ENCODE data around the gene CUL4A.
"Not testable (repeated sequence)": the region's sequence is repeated elsewhere in the genome, so short reads cannot be mapped to it uniquely, and the experiment has no call there.

CUL4A gene

DNA sequence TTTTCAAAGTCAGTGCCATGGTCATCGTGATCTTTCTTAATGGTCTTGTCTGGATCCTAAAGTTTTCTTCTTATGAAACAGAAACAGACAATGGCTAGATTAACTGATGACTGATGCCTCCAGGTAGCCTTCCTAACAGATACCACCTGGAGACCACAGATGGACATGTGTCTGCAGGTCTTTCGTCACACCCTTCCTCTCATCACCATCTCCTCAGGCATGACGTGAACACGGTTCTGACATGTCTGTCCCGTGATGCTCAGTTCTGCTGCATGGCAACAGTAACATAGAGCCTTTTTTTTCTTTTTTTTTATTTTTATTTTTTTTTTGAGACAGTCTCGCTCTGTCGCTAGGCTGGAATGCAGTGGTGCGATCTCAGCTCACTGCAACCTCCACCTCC lies 74.5 kb downstream of the CUL4A start:
- in situ Hi-C loops (cut with MboI; ENCODE audit: low sequenced_read_pairs), result no loop called here

DNA sequence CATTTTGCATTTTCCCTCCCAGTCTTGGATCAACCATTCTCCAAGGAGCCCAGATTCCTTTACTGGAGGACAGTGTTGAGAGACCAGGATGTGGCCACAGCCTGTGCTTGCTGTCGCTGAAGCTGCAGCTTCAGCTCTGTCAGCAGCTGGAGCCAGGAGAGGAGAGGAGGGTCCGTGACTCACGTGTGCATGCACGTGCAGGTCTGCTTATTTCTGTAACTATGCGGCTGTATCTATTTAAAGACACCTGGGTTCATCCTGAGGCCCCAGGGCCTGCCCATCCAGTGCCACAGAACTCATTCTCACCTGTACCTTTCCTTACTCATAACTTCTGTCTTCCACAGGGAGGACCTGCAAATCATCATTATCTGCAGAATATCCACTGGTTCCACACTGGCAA lies 79.5 kb downstream of the CUL4A start:
- in situ Hi-C loops (cut with MboI; ENCODE audit: low sequenced_read_pairs), result no loop called here

DNA sequence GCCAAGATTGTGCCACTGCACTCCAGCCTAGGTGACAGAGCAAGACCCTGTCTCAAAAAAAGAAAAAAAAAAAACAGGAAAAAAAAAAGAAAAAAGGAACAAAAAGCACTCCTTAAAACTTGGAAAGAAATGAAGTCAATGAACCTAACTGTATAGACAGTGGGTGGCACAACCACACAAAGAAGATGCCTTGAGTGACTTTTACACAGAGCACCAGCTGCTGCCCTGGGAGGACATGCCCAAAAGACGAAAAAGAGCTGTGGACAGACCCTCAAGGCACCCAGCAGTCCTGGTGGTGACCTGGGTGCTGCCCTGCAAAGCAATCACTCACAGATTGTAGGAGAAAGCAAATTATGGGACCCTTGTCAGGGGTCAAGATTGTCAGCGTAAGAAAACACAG lies 81.7 kb downstream of the CUL4A start:
- in situ Hi-C loops (cut with MboI; ENCODE audit: low sequenced_read_pairs), result no loop called here

DNA sequence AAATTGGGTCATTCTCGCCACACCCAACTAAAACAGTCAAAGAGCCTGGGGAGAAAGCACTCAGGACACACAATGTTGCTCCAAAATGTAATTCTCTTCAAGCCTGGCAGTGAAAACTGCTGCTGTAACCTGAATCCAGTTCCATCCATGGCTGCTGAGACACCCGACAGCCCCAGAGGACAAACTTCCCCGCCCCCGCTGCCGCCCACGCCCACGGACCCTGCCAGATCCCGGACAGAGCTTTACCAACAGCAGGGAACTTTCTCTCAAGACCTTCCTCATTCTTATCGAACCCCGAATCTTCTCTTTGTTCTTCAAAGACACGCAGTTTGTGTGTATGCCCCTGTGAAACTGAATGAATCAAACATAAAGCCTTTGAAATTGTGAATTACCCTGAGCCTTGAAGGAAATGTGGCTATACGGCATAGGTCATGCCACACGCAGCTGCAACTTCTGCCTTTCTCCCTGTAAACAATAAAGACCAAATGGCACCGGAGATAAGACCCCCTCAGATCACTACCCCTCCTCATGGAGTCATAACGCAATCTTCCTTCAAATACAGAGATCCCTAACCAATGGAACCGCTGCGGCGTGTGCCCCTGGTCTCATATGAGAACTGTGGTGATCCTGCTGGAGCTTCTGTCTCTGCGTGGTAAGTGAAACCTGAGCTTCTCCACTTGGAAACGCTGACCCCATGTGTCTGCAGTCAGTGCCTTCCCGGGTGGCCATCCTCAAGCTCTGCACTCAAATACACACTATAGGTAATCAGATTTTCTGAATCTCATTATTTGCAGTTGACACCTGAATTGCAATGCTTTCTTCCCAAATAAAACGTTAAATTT lies 82.8 kb downstream of the CUL4A start:
- in situ Hi-C loops (cut with MboI; ENCODE audit: low sequenced_read_pairs), result no loop called here

DNA sequence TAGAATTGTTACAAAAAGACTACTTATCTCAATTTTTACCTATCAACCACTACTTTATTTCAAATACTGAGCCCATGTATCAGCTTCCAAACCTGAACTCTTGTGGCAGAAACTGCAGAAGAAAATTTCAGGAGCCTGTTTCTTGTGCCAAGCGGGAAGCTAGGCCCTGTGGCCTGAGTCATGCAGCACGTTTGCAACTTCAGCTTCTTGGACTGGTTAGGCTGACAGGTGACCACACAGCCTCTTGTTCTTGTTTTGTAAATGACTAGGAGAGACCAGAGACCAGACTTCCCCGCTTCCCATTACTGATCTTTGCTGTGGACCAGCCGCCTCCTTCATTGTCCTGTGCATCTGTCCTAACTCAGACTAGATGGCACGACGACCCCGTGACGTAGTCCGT lies 84.3 kb downstream of the CUL4A start:
- in situ Hi-C loops (cut with MboI; ENCODE audit: low sequenced_read_pairs), result no loop called here

DNA sequence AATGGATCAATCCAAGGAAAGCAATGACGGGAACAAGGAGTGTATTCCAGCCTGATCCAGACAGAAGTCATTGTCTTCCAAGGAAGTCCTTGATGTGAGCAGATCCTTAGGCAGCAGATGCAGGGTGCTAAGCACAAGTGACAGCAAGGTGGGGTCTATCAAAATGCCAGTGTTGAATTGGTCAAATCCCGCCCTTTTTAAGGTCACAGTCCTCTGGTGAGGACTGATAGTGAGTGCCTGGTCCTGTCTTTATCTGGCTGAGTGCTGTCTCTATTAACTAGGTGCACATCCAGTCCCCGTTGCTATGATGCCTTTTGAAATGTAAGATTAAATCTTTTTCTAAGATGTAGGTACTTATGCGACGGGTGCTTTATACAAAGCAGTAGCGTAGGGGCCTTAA lies 86.4 kb downstream of the CUL4A start:
- in situ Hi-C loops (cut with MboI; ENCODE audit: low sequenced_read_pairs), result no loop called here

DNA sequence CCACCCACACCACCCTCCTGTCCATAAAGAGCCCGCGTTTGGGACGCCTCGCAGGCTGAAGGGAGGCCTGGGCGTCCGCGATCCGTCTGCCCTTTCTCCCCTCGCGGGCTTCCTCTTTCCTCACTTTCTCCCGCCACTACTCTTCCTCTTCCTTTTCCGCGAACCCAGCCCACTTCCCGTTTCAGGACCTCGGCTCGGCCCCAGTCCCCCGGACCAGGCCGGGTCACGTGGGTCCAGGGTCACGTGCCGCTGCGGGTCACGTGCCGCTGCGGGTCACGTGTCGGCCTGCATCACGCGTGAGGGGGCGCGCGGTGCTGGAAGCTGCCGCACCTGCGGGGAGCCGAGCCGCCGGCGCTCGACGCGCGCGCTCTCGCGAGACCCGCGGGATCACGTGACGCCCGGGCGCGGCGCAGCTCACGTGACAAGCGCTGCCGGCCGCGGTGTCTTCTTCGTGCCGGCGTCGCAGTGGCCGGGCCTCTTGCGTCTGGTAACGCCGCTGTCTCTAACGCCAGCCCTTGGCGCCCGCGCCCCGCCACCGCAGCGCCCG lies 87.5 kb downstream of the CUL4A start, which contains the start of gene LAMP1:
LAMP1 (plus strand) TSS at position 417 of the 547 bp plus-strand sequence. CDS start 196 bp downstream, outside the sequence.
- in situ Hi-C loops (cut with MboI; ENCODE audit: low sequenced_read_pairs), result no loop called here

DNA sequence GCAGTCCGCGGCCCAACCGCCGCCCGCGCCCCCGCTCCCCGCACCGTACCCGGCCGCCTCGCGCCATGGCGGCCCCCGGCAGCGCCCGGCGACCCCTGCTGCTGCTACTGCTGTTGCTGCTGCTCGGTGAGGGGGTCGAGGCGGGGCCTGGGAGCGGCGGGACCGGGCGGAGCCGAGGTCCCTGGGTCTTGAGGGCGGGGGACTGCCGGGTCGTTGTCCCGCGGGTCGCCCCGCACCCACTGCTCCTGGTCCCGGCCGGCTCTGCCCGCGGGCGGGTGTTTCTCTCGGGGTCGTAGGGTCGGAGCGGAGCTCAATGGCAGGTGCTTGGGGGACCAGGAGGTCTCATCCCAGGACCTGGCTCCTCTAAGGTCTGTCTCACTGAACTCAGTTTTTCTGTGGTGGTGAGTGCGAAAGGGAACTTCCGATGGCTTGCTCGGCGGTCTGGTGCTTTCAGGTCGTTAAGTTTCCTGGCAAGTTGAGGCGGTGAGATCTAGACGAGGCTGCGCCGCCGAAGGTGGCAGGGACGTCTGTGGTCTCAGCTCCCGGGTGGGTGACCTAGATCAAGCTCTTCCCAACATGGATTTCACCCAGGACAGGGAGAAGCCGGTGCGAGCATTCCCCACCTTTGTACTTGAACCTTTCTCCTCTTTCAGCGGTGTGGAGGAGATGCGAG lies 88.1 kb downstream of the CUL4A start:
- in situ Hi-C loops (cut with MboI; ENCODE audit: low sequenced_read_pairs), result no loop called here

DNA sequence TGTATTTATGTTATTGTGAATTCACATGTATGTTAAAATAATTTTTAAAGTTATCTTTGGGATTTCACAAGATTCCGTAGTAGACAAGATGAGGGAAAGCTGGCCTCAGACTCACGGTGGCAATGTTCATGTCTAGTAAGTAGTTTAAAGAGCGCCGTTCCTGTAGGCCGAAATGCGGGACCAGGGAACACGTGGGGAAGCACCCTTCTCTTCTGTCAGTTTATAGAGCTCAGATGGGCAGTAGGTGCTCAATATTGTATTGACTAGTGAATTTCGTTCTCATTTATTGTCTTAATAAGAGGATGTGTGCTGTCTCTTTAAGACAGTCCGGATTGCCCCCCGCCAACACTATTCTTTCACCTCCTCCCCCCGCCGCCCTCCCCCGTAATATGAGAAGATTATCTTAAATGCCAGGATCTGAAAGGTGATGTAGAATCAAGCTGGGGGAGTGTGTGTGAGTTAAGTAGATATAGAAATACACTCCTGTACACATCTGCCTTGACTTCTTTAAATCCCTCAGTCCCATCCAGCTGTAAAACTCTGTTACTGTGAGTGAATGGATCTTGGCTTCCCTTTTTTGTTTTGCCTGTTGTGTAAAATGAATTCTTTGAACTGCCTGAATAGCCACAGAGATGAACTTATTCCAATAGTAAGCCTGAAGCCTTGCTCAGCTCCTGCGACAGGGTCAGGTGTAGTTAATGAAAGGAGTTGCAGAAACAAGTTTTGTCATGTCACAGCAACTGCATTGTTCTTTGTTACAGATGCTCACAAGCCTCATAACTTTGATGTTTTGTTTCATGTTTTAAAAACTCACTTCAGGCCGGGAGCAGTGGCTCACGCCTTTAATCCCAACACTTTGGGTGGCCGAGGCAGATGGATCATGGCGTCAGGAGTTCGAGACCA lies 88.9 kb downstream of the CUL4A start:
- in situ Hi-C loops (cut with MboI; ENCODE audit: low sequenced_read_pairs), result no loop called here

DNA sequence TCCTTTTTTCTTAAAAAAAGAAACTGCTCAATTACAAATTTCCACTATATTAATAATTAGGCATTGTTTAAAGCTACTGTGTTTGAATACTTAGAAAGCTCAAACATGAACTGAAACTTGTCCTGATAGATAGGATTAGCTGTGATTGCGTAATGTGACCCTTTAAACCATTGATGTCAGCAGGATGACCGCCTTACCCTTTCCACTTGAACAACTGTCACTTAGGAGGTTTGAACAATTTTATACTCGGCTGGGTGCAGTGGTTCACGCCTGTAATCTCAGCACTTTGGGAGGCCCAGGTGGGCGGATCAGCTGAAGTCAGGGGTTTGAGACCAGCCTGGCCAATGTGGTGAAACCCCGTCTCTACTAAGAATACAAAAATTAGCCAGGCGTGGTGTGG lies 90.5 kb downstream of the CUL4A start:
- in situ Hi-C loops (cut with MboI; ENCODE audit: low sequenced_read_pairs), result no loop called here

DNA sequence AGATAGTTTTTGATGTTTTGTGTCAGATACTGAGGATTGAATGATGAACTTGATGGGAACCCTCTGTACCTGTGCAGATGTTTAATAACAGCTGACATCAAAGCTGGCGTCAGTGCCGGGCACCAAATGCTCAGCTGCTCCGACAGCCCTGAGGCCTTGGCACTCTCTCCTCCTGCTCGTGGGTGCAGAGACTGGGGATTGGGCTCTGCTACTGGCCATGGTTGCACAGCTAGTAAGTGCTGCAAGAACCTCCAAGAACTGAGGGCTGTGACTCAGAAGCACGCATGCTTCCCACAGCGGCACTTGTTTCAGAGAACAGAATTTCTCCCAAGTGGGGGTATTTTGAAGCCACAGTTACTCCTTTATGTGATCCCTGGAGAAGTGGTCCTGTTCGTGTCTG lies 93.6 kb downstream of the CUL4A start:
- in situ Hi-C loops (cut with MboI; ENCODE audit: low sequenced_read_pairs), result no loop called here

DNA sequence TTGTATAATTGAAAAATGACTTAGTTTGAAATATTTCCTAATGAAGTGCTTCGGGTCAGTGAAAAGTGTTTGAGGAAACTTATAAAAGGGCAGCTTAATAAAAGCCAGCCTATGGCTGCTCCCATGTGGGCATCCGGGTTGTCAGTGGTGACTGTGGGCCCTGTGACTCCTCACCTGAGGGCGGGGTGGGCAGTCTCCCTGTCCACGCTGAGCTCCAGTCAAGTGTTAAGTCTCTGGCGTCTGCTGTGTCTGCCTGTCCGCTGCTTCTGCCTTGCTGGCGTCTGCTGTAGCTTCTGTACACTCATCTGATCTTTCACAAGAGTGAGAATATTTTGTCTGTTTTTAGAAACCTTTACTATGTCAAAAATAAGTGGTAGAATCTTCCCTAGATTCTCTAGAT lies 94.7 kb downstream of the CUL4A start:
- in situ Hi-C loops (cut with MboI; ENCODE audit: low sequenced_read_pairs), result no loop called here

DNA sequence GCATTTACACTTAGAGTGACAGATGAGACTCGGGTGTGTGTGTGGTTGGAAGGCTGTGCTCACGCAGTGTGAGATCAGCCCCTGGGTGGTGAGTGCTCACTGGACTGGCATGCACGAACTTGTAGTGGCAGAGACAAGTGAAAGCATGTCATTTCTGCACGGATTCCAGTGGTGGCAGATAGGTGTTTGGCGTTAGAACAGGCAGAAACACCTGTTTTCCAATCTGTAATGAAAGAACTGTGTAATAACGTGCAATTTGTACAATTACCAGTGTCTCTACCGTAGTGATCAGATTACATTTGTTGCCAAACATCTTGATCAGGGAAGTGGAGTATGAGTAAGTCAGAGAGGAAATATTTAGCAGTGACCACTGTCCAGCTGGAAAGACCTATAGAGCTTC lies 95.8 kb downstream of the CUL4A start:
- in situ Hi-C loops (cut with MboI; ENCODE audit: low sequenced_read_pairs), result no loop called here

DNA sequence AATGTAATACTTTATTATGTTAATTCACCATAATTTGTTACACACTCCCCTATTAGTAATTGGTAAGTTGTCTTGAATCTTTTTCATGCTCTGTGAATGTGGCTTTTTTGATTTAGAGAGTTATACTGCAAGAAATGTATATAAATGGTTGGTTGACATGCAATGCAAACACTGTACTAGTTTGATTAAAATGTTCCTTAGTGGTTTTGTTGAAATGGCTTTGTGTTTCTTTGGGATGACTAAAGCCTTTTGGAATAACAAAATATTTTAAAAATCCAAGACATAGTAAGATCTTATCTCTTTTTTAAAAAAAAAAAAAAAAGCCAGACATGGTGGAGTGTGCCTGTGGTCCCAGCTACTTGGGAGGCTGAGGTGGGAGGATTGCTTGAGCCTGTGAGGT lies 98.1 kb downstream of the CUL4A start:
- in situ Hi-C loops (cut with MboI; ENCODE audit: low sequenced_read_pairs), result no loop called here

DNA sequence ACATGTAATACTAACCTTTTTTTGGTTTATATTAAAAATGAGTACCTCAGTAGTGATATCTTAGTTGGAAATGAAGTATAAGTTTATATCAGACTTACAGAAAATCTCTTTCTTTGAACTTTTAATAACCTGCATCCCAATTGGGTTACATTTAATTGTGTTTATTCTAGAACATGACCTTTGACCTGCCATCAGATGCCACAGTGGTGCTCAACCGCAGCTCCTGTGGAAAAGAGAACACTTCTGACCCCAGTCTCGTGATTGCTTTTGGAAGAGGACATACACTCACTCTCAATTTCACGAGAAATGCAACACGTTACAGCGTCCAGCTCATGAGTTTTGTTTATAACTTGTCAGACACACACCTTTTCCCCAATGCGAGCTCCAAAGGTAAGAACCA lies 100.1 kb downstream of the CUL4A start:
- in situ Hi-C loops (cut with MboI; ENCODE audit: low sequenced_read_pairs), result no loop called here

DNA sequence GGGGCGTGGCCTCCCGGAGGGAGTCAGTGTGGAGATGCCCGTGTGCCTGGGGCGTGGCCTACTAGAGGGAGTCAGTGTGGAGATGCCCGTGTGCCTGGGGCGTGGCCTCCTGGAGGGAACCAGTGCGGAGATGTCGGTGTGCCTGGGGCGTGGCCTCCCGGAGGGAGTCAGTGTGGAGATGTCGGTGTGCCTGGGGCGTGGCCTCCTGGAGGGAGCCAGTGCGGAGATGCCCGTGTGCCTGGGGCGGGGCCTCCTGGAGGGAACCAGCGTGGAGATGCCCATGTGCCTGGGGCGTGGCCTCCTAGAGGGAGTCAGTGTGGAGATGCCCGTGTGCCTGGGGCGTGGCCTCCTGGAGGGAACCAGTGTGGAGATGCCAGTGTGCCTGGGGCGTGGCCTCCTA lies 104.7 kb downstream of the CUL4A start:
- in situ Hi-C loops (cut with MboI; ENCODE audit: low sequenced_read_pairs), result not testable (repeated sequence)

DNA sequence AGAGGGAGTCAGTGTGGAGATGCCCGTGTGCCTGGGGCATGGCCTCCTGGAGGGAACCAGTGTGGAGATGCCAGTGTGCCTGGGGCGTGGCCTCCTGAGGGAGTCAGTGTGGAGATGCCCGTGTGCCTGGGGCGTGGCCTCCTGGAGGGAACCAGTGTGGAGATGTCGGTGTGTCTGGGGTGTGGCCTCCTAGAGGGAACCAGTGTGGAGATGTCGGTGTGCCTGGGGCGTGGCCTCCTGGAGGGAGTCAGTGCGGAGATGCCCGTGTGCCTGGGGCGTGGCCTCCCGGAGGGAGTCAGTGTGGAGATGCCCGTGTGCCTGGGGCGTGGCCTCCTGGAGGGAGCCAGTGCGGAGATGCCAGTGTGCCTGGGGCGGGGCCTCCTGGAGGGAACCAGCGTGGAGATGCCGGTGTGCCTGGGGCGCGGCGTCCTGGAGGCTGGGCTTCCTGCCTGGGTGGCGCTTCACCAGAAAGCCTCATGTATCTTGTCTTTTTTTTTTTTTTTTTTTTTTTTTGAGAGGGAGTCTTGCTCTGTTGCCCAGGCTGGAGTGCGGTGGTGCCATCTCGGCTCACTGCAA lies 105.6 kb downstream of the CUL4A start:
- in situ Hi-C loops (cut with MboI; ENCODE audit: low sequenced_read_pairs), result not testable (repeated sequence)

DNA sequence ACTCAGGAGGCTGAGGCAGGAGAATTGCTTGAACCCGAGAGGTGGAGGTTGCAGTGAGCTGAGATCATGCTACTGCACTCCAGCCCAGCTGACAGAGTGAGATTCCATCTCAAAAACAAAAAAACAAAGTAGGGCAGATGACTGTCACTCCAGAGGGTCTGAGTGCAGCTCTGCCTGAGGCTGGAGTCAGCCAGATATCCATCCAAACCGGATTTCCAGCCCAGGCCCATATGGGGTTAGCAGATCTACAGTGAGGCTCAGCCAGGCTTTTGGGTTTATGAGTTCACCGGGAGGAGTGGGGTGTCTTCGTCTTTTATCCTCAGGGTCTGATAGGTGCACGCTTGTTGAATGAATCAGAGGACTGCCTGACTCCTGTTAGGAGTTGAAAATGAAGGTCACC lies 106.6 kb downstream of the CUL4A start:
- in situ Hi-C loops (cut with MboI; ENCODE audit: low sequenced_read_pairs), result no loop called here
